T-helper 2 cell (primary cell): ENCODE results near the gene PRDM11.
A peak's percentile ranks its signal among the peaks of the same experiment; 100 is the strongest.
"Not testable (repeated sequence)": the region's sequence is repeated elsewhere in the genome, so short reads cannot be mapped to it uniquely, and the experiment has no call there.

Experiments used
- DNase-seq, 5 experiments: peaks; one replicate each; pipeline versions ENCODE4 v3.0.0 to v3.0.0-alpha.2; 2012 to 2022
- total RNA-seq, 2 donors: gene quantifications; one replicate each; lab custom pipeline; 2026; lab: John Stamatoyannopoulos, UW

PRDM11 gene
- 11.2 to 11.8 reads per million in 2 donors for total RNA-seq

- DNase-seq: peak in 2 of 5 experiments; percentile 55 to 64
Measured at GRCh38 chr11:45146072-45147016, at the start of gene PRDM11. Gene PRDM11 (plus strand): TSS chr11:45146639. CDS start chr11:45181767, 35,128 bp downstream.

GRCh38 chr11:45097721-45098493 lies 48.5 kb upstream of the PRDM11 start:
- peak in 1 of 5 experiments; percentile 31 for DNase-seq

- DNase-seq: no peak
Measured at GRCh38 chr11:45098929-45099328, 47.5 kb upstream of the PRDM11 start.

- DNase-seq: peak in 1 of 5 experiments; percentile 31
Measured at GRCh38 chr11:45100339-45100738, 46.1 kb upstream of the PRDM11 start.

GRCh38 chr11:45102361-45102809 lies 44.1 kb upstream of the PRDM11 start:
- DNase-seq: peak in 1 of 5 experiments; percentile 13

- peak in 4 of 5 experiments; percentile 37 to 86 (median 61) for DNase-seq
Measured at GRCh38 chr11:45102810-45103621, 43.4 kb upstream of the PRDM11 start.

GRCh38 chr11:45104006-45104789 lies 42.2 kb upstream of the PRDM11 start:
- DNase-seq: no peak

- DNase-seq: no peak
Measured at GRCh38 chr11:45104790-45105084, 41.7 kb upstream of the PRDM11 start.

GRCh38 chr11:45105233-45105983 lies 41.0 kb upstream of the PRDM11 start:
- peak; percentile 35 to 52 (median 39) for DNase-seq

GRCh38 chr11:45105984-45106375 lies 40.5 kb upstream of the PRDM11 start:
- DNase-seq: no peak

- no peak for DNase-seq
Measured at GRCh38 chr11:45106440-45106839, 40.0 kb upstream of the PRDM11 start.

GRCh38 chr11:45107029-45107428 lies 39.4 kb upstream of the PRDM11 start:
- no peak for DNase-seq

- DNase-seq: no peak
Measured at GRCh38 chr11:45108070-45109064, 38.1 kb upstream of the PRDM11 start.

- no peak for DNase-seq
Measured at GRCh38 chr11:45109400-45109799, 37.0 kb upstream of the PRDM11 start.

- peak in 2 of 5 experiments; percentile 48 to 56 for DNase-seq
Measured at GRCh38 chr11:45110562-45110961, 35.9 kb upstream of the PRDM11 start.

GRCh38 chr11:45113807-45114206 lies 32.6 kb upstream of the PRDM11 start:
- DNase-seq: no peak

GRCh38 chr11:45127836-45128235 lies 18.6 kb upstream of the PRDM11 start:
- DNase-seq: not testable (repeated sequence)

GRCh38 chr11:45133878-45134277 lies 12.6 kb upstream of the PRDM11 start:
- DNase-seq: no peak

GRCh38 chr11:45141171-45141570 lies 5.3 kb upstream of the PRDM11 start:
- DNase-seq: peak in 1 of 5 experiments; percentile 88

- no peak for DNase-seq
Measured at GRCh38 chr11:45141631-45142030, 4.8 kb upstream of the PRDM11 start.
